UCSD-AML1 (cell line): ENCODE measurements around the gene EDNRB.
"Not testable (repeated sequence)": the region's sequence is repeated elsewhere in the genome, so short reads cannot be mapped to it uniquely, and the experiment has no call there.

Experiments
- DNase-seq: peaks from one replicate; lab custom pipeline; 2025; ENCODE audit not compliant: unreplicated experiment; lab: John Stamatoyannopoulos, UW

EDNRB gene

DNA sequence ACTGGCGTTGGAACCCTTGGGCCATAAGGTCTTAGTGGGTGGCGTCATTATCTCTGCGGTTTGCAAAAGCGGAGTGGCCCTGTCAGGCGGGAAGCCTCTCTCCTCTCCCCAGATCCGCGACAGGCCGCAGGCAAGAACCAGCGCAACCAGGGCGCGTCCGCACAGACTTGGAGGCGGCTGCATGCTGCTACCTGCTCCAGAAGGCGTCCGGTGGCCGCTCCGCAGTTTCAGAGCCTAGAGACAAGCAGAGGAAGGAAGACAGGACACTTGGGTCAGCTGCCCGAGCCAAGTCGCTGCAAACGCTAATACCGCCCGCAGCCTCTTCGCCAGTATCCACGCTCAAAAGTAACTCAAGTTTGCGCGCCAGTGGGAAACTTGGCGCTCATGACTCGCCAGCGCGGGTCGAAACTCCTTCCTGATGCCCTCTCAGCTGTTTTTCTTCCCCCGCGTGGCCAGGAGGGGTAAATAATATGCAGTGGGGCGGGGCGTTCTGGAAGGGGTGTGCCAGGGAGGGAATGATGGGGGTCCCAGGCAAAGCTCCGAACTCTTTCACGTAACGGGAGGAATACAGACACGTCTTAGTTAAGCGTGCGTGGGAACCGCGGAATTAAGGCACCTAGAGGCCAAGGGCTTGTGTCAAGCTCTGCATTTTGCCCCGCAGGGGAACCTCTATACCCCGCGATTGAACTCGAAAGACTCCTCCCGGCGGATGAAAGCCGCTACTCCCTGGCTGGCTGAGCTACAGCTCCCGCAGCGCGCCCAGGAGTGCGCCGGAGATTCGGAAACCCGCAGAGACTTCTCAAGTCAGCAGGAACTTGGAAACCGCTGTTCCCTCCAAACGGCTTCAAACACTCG is at the start of gene EDNRB:
Gene EDNRB (minus strand): TSS at position 441 of the 855 bp plus-strand sequence. CDS start 258 bp downstream, at position 183.
- no peak for DNase-seq

DNA sequence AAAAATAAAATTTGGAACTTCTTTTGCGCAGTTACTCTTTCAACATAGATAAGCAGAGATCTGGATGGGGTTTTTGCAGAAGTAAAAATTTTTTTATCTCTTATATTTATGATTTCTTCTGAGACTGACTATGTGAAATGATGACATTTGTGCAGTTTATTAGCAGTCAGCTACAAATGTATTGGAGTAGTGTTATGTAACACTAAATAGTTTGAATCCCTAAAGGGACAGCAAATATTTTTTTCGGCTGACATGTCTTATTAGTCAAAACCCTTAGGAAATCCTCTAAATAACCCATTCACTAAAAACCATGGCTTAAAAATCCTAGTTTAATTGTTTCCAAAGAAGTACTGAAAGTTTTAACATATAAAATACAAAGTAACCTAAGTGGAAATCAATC is 48.0 kb upstream of the EDNRB start:
- no peak for DNase-seq

DNA sequence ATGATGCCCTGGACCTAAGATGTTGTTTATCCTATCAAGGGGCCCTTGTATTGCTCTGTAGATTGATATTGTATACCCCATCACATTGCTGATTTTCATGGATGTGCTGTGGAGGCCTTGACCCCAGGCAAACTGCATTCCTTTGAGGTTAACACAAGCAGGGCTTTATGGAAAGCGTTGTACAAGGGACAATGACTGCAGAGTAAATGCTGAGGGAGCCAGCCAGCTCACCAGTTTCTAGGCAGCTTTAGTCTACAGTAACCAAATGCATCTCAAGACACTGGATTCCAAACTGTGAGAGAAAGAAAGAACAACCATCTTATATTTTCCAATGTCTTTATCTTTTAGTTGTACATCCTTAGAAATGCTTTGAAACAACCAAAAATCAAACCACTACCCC is 34.1 kb upstream of the EDNRB start:
- DNase-seq = no peak

DNA sequence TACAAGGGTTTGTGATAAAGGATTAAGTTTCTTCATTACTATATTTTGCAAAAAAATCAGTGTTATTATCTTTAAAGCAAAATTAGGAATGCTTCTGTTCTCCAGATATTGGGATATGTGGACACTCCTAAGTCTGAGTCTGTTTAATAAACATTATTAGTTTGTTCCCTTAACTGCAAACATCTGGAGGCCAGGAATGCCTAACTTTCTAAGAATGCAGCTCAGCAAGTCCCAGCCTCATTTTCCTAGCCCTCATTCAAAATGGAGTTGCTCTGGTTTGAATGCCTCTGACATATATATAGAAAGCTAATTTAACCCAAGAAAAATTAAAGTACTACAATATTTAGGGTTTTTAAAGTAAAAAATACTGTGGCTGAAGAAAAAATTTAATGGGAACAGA is 33.6 kb upstream of the EDNRB start:
- DNase-seq = no peak

GRCh38 chr13:77946522-77946921 is 27.9 kb upstream of the EDNRB start:
- no peak for DNase-seq

DNA sequence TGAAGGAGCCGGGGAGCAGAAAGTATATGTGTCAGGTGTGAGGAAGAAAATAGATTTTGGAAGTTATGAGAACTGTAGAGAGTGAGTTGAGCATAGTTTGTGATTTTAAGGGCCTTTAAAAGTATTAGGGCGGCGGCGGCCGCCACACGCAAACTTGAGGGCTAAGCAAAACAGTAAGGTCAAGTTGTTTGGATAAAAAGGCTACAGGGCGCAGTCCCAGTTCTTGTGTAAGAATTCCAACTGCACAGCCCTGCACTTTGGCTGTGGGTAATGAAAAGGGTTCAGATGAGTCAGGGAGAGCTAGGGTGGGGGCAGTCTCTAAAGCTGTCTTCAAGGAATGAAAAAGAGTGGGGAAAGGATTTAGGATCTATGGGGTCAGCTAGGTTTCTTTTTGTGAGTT is 16.4 kb upstream of the EDNRB start:
- not testable (repeated sequence) for DNase-seq

DNA sequence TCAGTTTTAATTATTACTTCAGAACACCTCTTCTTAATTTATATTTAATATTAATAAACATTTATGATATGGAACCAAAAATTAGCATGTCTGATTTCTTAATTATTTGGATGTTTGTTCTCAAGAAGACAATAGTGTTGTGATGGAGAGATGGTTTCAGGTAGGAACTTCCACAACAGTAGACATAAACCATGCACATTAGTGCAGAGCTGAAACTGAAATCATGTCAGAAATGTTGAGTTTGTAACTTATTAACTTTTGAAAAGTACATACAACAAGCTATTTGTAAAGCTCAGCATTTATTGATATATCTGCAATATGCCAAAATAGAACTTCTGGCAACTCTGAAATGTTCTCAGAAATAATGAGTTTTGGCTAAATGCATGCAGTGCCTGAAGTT is 11.8 kb upstream of the EDNRB start:
- no peak for DNase-seq

DNA sequence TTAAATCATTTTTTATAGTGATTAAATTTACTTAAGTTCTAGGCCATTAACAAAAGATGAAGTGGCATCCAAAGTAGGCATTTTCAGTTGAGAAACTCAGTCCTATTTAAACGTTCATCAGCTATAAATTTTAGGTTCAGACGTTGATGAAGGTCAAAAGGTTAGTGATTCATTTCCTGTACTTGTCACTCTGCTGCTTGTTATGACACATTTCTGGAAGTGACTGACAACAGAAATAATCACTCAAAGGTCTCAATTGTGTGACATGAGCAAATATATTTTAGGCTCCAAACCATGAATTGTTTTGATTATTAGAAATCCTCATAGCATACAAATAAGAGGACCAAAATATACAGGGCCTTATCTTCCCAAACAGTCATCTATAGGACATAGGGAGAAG is 10.3 kb upstream of the EDNRB start:
- DNase-seq = no peak

- no peak for DNase-seq
These were observed 7.0 kb upstream of the EDNRB start for GRCh38 chr13:77925616-77926015.

GRCh38 chr13:77919921-77920294 is 1.3 kb upstream of the EDNRB start:
- no peak for DNase-seq

GRCh38 chr13:77919246-77919920 is 752 bp upstream of the EDNRB start:
- DNase-seq = no peak

DNA sequence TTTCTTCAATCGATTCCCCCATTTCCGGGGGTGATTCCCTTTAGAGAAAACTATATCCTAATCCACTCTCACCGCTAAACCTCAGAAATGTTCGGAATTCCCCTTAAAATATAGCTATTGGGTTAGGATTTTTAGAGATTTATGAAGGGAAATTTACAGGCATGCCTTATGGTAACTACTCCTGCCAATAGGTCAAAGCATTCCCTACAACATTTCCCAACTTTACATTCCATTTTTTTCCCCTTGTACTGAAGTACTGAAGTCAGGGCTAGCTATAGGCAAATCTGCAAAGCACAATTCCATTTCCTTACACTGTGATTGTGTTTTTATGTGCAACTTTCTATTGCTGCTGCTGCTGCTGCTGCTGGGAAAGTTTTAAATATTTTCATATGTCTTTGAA is 2.1 kb downstream of the EDNRB start:
- DNase-seq = no peak

- no peak for DNase-seq
These were observed 2.9 kb downstream of the EDNRB start for GRCh38 chr13:77915686-77916085.

DNA sequence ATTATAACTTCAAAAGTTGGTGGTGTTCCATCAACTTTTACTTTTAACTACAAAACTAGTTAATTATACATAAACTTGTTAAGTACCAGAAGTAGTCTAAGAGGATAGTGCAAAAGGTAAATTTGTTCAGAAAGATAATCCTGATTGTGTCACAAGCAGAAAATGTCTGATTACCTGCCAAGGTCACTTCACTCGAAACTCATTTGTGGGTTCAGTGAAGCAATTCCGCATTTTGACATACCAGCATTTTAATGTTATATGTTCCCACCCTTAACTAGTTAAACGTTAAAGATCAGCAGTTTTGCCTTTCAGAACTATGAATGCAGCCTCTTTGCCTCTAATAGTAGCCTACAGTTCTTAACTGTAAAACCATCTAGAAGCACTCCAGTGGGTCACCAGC is 5.6 kb downstream of the EDNRB start:
- no peak for DNase-seq

GRCh38 chr13:77911751-77912150 is 6.9 kb downstream of the EDNRB start:
- DNase-seq = no peak

DNA sequence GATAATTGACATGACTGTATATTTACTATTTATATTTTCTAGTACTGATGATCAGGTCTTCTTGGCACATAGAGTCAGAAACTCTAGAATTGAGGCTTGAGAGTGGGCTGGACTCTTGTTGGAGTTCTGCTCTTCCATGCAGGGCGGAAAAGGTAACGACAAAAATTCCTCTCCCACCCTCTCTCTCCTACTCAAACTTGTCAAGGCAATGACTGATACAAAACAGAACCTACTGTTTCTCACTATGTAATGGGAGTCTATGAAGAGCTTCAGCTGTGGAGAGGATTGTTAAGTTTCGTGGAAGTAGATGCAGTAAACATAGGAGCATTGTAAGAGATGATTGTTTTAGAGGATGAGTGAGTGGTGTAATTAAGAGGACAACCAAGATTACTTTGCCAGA is 8.8 kb downstream of the EDNRB start:
- DNase-seq = no peak

DNA sequence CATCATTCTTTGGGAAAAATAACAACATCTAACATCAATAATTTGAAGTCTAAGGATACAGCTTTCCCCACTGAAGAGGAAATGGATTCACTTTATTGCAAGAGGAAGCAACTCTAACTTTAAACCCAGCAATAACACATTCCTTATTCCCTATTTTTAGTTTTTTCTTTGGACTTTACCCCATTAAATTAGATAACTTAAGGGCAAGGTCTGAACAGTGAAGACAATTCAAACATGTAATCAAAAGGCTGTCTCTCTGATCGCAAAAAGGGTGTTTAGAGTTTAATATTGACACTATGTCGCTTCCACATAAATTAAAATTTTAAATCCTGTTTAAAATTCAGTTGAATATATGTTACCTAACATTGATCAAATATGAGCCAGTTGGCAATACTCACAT is 10.1 kb downstream of the EDNRB start:
- DNase-seq = no peak

- no peak for DNase-seq
These were observed 10.8 kb downstream of the EDNRB start for GRCh38 chr13:77907666-77908341.

DNA sequence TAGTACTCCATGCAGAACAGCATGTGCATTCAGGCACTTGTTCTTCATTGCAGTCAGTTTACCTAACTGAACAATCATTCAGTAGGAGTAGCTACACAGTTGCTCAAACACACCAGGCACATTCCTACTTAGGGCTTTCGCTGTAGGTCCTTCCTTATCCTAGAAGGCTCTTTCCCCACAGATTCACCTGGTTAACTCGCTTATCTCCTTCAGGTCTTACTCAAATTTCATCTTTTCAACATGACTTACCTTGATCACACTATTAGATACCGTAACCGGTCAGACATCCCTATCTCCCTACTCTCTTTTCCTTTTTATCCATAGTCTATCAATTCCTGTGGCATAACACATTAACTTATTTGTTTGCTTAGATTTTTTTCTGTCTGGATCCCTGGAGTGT is 14.6 kb downstream of the EDNRB start:
- no peak for DNase-seq

DNA sequence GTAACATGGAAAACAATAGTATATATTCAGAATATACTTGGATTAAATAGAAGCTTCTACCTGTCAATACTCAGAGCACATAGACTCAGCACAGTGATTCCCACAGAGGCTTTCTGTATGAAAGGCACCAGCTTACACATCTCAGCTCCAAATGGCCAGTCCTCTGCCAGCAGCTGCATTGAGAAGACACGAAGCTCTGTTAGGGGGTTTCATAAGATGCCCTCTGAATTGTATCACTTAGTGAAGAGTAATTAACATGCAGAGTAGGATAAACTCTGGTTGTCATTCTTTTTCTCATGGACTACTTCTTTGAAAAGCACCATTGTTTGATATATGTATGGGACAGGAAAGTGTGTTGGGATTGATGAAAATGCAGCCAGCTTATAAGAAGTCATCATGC is 15.2 kb downstream of the EDNRB start:
- no peak for DNase-seq

DNA sequence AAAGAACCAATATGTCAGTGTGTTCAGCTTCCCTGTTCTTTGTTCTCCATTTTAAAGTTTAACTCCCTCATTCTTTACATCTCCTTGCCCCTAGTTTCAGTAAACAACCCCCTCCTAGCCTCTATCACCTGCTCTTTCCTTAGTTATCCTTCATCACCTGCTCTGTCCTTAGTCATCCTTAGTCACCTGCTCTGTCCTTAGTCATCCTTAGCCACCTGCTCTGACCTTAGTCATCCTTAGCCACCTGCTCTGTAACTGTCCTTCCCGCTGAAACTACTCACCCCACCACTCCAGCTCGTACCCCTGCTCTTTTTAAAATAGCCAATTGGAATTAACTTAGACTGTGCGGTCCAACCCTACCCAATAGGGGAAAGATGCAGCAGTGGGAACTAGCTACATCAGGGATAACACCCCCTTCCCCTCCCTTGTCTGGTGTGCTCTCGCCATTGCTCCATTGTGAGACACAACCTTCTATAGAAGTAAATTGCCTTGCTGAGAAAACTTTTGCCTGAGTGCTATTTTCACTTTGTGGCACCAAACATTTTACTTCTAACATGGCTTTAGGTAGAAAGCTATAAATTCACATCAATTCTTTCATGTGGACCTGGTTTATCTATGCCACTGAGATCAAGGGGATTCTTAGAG is 16.2 kb downstream of the EDNRB start:
- DNase-seq = no peak

DNA sequence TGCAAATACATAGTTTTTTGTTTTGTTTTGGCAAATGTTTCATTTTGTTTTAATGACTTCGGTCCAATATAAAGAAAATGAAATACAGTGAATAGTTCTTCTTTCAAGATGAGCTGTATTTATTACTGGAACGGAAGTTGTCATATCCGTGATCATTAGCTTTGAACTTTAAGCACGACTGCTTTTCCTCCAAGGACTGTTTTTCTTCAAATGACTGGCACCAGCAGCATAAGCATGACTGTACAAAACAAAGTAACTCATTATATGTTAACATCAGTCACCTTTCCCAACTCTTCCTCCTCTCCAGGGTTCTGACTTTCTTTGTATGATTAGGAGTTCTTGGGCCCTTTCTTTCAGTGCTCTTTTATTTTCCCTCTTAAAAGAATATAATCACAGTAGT is 20.5 kb downstream of the EDNRB start:
- DNase-seq = no peak
